H54 (cell line): Measurements from ENCODE around the gene KLF16.

Source experiments
- DNase-seq: peaks from one replicate; pipeline ENCODE4 v3.0.0; 2011; ENCODE audit warnings: low spot score, mixed read lengths; ENCODE audit not compliant: insufficient read length
- FAIRE-seq: peaks from 3 replicates; lab custom pipeline; 2011; peaks lifted over from hg19 to GRCh38; lab: Jason Lieb, UNC
- POLR2A ChIP-seq: IDR thresholded peaks from 2 replicates; pipeline ENCODE4 v1.6.1; 2011; ENCODE audit warnings: low read depth, mild to moderate bottlenecking, low read length

Gene KLF16

DNA sequence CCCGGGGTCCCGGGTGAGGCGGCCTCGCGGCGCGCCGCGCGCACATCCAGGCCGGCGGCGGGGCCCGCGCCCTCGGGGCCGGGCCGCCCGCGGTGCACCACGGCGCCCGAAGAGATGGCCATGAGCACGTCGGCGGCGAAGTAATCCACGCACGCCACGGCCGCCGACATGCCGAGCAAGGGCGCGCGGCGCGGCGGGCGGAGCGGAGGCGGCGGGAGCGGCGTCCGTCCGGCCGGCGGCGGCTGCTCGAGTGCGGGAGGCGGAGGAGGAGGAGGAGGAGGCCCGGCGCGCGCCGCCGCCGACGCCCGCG lies at the start of gene KLF16:
Gene KLF16, minus strand, starts transcription at position 252 of the 310 bp plus-strand sequence. Its CDS starts 82 bp downstream, at position 170.
- FAIRE-seq, result no peak
- peak; percentile 55 for DNase-seq
- peak; percentile 72 for TF ChIP-seq POLR2A

DNA sequence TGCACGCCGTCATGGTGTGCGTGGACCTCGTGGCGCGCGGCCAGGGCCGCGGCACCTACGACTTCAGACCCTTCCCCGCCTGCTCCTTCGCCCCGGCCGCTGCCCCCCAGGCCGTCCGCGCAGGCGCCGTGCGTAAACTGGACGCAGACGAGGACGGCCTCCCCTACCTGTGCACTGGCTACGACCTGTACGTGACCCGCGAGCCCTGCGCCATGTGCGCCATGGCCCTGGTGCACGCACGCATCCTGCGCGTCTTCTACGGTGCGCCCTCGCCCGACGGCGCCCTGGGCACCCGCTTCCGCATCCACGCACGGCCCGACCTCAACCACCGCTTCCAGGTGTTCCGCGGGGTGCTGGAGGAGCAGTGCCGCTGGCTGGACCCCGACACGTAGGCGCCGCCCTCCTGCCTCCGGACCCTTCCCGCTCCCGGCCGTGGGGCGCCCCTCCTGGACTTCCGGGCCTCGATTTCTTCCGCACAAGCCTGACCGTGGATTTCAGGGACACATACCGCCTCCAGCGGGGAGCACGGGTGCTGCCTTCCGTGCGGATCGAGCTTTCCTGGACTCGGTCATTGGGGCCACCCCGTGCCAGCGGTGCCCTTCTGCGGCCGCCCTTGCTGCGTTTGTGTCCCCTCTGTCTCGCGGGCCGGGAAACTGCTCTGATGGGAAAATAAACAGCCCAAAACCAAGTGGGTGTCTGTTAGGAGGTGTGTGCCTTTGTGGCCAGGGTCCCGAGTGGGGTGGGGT lies 49.6 kb upstream of the KLF16 start:
- FAIRE-seq (no peak), DNase-seq (no peak)
- no peak for TF ChIP-seq POLR2A

DNA sequence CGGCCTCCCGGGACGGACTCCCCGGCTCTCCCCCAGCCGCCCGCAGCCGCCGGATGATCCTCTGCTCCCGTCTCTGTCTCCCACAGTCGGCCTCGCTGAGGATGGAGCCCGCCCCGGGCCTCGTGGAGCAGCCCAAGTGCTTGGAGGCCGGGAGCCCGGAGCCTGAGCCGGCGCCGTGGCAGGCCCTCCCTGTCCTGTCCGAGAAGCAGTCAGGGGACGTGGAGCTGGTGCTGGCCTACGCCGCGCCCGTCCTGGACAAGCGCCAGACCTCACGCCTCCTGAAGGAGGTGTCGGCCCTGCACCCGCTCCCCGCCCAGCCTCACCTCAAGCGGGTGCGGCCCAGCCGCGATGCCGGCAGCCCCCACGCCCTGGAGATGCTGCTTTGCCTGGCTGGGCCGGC lies 48.6 kb upstream of the KLF16 start:
- TF ChIP-seq POLR2A, result no peak
- no peak for FAIRE-seq
- DNase-seq, result no peak

DNA sequence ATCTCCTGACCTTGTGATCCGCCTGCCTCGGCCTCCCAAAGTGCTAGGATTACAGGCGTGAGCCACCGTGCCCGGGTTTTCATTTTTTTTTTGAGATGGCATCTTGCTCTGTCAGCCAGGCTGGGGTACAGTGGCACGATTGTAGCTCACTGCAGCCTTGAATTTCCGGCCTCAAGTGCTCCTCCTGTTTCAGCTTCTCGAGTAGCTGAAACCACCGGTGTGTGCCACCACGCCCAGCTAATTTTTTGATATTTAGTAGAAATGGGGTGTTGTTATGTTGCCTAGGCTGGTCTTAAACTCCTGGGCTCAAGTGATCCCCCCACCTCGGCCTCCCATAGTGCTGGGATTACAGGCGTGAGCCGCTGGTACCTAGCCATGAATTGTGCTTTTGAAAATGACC lies 47.7 kb upstream of the KLF16 start:
- FAIRE-seq, result no peak
- DNase-seq, result no peak
- TF ChIP-seq POLR2A, result no peak

DNA sequence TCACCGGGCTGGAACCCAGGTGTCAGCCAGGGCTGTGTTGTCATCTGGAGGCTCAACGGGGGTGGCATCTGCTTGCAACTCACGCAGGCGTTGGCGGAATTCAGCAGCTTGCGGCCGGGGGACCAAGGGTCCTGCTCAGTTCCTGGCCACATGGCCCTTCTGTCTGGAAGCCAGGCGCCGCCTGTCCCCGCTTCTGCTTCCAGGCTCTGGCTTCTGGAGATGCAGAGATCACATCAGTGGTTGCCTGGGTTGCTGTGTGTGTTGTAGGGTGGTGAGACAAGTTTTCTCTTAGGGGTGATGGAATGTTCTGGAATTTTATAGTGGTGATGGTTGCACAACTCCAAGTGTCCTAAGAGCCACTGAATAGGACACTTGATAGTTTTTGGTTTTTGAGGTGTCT lies 46.8 kb upstream of the KLF16 start:
- no peak for DNase-seq
- no peak for FAIRE-seq

DNA sequence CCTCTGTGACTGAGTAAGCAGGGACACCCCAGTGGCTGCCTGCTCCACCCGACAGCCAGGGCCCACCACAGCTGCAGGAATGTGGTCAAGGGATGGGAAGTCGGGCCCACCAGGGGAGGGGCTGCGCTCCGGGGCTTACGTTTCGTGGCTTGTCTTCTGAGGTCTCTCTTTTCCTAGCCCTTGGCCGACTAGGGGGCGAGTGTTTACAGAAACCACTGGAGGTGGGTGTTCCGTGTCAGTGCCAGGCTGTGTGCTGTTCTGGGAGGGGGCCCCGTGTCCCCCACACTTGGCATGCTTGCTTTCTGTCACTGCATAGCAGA lies 46.3 kb upstream of the KLF16 start:
- no peak for TF ChIP-seq POLR2A
- FAIRE-seq, result no peak

More for the DNA sequence above, 46.8 kb upstream of the KLF16 start:
- no peak for TF ChIP-seq POLR2A

DNA sequence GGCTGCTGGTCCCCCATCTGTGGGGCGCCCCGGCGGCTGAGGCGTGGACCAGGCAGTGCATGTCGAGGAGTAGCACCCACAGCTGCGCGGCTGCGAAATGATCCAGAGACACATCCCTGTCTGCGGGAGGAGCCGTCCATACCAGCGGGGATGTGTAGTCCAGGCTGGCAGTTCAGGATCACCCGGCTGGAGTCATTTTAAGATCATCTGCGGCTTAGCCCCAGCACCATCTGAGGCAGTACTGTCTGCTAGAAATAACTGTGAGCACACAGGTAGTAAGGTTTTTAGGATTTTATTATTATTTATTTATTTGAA lies 44.9 kb upstream of the KLF16 start:
- DNase-seq (no peak), FAIRE-seq (no peak)
- no peak for TF ChIP-seq POLR2A

More for the DNA sequence above, 46.3 kb upstream of the KLF16 start:
- DNase-seq, result no peak

DNA sequence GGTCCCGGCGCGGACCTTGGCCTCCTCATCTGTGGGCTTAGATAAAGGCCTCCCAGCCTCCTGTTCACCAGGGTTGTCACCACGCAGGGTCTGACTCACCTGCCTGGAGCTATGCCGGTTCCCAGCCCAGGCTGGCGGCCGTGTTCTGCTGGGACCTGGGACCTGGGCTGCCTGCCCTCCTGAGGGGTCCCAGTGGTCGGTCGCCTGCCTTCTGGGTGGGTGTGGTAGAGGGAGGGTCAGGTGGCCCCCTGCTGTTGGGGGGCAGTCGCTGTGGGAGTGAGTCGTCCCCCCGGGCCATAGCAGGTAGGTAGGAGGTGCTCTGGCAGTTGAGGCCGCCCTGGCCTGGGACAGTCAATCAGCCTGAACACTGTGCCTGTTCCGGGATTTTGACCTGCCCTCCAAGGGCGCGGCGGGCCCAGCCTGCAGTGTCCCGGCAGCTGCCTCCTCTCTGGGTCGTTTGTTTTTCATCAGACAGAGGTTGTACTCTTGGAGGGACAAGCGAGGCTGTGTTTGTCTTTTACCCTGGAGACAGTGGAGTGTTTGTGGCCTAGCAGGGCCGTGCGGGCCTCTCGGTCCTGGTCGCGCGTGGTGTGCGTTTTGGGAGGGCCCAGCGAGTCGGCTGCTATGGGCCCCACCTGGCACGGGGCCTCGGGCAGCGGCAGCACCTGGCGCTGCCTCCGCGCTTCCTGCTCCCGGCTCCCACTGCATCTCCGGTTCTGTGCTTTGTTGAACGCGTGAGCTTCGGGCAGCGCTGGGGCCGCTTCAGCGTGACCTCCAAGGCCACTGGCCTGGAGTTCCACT lies 44.4 kb upstream of the KLF16 start:
- no peak for DNase-seq
- no peak for FAIRE-seq
- TF ChIP-seq POLR2A, result no peak

DNA sequence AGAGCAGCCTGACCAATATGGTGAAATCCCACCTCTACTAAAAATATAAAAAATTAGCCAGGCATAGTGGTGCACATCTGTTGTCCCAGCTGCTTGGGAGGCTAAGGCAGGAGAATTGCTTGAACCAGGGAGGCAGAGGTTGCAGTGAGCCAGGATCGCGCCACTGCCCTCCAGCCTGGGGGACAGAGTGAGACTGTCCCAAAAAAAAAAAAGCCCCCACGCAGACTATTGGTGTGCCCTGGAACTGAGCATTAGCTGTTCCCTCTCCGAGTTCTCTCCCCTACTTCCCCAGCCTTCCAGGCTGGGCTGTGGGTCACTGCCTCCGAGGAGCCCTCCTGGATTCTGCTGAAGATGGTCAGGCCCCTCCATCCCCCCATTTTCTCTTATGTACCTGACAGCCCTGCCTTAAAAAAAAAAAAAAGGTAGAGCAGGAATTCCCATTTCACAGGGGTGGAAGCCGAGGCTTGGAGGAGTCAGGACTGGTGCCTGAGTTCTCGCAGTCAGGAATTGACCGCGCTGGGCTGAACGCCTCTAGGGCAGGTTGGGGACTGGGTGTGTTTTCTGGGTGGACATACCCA lies 43.7 kb upstream of the KLF16 start:
- TF ChIP-seq POLR2A, result no peak
- DNase-seq (no peak), FAIRE-seq (no peak)

DNA sequence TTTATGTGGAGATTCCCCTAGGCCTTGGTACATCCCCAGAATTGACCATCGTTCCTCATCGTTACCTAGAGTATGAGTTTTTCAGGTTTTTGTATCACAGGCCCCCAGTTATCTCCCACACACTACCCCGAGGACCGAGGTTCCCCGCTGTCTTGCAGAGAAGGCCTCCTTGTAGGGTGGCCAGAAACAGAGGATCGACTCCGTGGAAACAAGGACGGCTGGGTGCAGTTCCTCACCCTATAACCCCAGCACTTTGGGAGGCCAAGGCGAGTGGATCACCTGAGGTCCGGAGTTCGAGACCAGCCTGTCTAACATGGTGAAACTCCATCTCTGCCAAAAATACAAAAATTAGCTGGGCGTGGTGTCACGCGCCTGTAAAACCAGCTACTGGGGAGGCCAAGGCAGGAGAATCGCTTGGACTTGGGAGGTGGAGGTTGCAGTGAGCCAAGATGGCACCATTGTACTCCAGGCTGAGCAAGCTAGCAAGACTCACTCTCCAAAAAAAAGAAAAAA lies 42.5 kb upstream of the KLF16 start:
- DNase-seq (no peak), FAIRE-seq (no peak)
- no peak for TF ChIP-seq POLR2A

DNA sequence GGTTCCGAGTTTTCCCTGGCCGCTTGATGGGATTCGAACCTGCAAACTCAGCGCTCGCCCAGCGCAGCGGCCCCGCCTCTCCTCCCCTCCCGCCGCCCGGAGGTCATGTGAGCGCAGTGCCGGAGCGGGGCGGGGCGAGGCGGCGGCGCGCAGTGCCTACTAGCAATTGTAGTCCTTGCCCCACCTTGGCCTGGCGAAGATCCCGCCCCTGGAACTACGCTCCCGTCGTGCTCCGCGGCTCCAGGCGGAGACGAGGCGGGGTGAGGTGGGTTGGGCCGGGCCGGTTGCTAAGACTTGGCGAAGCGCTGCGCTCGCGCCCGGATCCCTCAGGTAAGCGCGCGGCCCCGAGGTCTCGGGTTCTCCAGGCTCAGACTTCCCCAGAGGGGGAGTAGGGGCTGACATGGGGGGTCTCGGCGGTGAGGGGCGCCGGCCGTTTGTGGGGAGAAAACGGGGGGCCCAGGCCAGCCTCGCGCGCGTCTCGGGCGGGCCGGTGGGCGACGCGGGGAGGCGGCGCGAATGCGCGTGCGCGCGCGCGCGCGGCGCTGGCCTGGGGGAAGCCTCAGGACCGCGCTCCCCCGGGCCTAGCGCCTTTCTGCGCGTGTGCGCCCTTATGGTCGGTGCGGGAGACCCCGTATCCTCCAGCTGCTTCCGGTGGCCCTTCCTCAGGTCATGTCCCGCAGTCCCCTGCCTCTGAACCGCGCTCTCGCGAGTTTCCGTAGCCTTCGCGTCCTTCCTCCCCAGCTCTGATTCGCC lies 41.9 kb upstream of the KLF16 start, which contains the start of the genes ADAT3 and SCAMP4:
Gene ADAT3, plus strand, starts transcription at position 290 of the 753 bp plus-strand sequence. CDS start 6,649 bp downstream, outside the sequence.
Gene SCAMP4, plus strand, starts transcription at position 290 of the 753 bp plus-strand sequence. CDS start 9,621 bp downstream, outside the sequence.
- peak; percentile 62 for FAIRE-seq

DNA sequence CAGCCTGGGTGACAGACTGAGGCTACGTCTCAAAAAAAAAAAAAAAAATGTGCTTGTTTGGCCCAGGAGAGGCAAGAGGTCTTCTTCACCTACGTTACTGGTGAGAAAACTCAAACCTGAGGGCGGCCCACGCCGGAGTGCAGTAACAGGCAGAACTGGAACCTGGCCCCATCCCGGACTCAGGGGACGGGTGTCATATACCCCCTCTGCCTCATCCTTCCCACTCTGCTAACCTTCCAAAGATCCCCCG lies 41.4 kb upstream of the KLF16 start:
- FAIRE-seq, result no peak
- TF ChIP-seq POLR2A, result no peak

More for the DNA sequence above, 41.9 kb upstream of the KLF16 start, which contains the start of the genes ADAT3 and SCAMP4:
- peak; percentile 43; the same call in 1 of the 2 replicates for TF ChIP-seq POLR2A
- peak; percentile 96 for DNase-seq

DNA sequence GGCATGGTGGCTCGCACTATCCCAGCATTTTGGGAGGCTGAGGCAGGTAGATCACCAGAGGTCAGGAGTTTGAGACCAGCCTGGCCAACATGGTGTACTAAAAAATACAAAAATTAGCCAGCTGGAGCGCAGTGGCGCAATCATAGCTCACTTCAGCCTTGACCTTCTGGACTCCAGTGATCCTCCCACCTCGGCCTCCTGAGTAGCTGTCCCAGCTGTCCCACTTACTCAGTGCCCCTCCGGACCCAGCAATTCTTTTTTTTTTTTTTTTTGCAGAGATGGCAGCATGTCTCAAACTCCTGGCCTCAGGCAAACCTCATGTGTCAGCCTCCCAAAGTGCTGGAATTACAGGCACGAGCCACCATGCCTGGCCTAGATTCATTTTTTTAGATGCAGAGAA lies 39.5 kb upstream of the KLF16 start:
- TF ChIP-seq POLR2A, result no peak
- no peak for FAIRE-seq
- DNase-seq, result no peak

More for the DNA sequence above, 41.4 kb upstream of the KLF16 start:
- no peak for DNase-seq
